PFSK-1 (cell line): ENCODE data around the gene HOMER3.

Experiments
- POLR2AphosphoS5 ChIP-seq: IDR thresholded peaks from 2 replicates; pipeline ENCODE4 v1.6.1; 2012; ENCODE audit warnings: low read depth, mild to moderate bottlenecking, control low read depth, low read length, moderate library complexity
- REST ChIP-seq, 2 experiments: IDR thresholded peaks; 2 replicates each; pipeline versions ENCODE4 v1.6.1 to v1.8.0; 2011 to 2012; ENCODE audit warnings: low read depth in 2 of 2, low read length in 2 of 2, control low read depth in 1 of 2, inconsistent platforms in 1 of 2, mild to moderate bottlenecking in 1 of 2, moderate library complexity in 1 of 2; ENCODE audit not compliant: insufficient read depth in 1 of 2

- TF ChIP-seq POLR2AphosphoS5 (no peak), REST (IDR thresholded peaks at IDR 0.05; ENCODE audit: insufficient read depth in 1 of 2, low read depth in 2 of 2, low read length in 2 of 2) (no peak)
Measured at GRCh38 chr19:18984251-18984650, 43.2 kb upstream of the HOMER3 start.
